Activated effector memory CD4-positive, alpha-beta T cell treated with anti-CD3 and anti-CD28 coated beads, Interleukin-2, amount 50 U/mL, for 16 hours (primary cell): ENCODE results near the gene GALNT18.
"Not testable (repeated sequence)": the region's sequence is repeated elsewhere in the genome, so short reads cannot be mapped to it uniquely, and the experiment has no call there.

Experiments
- DNase-seq: peaks from one replicate; pipeline ENCODE4 v3.0.0-alpha.2; 2020

Gene GALNT18

GRCh38 chr11:11374358-11375148, 247.3 kb downstream of the GALNT18 start:
- DNase-seq, result no peak

DNA sequence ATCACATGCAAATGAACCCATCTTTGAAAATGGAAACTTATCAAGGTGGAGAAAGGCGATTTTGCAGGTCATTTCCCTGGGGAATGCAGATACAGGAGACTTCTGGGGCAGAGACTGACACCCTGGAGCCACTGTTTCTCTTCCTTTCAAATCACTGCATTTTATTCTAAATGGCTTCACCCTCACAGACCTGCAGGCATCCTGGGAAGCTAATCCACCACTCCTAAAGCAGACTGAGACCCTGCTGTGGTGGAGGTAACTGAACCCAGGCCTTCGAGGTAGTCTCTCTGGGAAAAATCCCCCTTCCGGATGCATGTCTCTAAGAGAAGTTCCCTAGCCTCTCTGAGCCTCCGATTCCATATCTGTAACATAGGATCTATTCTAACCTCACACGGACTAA, 247.9 kb downstream of the GALNT18 start:
- no peak for DNase-seq

- DNase-seq, result no peak
These were observed 249.3 kb downstream of the GALNT18 start for GRCh38 chr11:11372461-11372860.

GRCh38 chr11:11370962-11371303, 250.9 kb downstream of the GALNT18 start:
- no peak for DNase-seq

DNA sequence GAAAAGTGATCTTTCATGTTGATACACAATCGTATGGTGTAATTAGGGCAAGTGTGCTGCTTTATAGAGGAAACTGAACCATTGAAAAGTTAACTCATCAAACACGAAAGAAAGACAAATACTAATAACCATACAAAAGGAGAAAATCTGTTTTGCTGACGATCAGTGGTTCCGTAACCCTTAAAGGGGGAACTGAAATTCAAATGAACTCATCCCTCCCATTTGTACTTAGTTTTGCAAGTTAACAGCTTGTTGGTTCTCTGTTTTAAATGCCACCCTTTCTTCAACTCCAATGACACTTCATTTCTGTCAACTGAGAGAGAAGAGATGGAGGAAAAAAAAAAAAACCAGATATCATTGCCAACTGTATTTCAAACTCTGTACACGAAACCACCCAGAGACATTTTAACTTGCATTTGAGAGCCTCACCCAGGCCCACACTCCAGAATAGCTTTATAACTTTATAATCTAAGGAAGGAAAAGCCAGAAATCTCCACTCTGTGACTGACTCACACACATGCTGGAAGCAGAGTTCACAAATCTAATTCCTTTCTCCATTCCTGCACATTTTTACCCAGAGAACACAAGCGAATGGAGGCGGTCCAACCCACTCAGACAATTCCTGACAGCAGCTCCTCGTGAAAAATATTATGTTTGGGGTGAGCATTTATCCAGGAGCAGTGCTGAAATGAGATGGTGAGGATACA, 251.4 kb downstream of the GALNT18 start:
- no peak for DNase-seq

DNA sequence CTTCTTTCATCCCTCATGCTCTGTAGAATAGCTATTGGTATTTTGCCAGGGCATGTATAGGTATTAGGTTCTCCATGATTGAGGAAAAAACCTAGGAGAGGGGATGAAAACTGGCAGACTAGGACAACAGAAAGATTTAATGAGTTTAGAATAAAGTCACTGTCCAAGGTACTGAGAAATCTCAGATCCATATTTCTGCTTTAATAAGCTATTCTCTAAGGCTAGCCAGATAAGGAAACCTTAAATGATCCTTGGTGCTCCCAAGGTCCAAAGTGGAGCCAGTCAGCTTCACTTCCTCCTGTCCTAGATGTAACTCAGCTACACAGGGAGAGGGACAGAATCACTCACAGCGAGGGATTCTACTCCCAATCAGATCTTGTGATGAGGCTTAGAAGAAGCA, 255.0 kb downstream of the GALNT18 start:
- no peak for DNase-seq

- DNase-seq, result no peak
These were observed 258.1 kb downstream of the GALNT18 start for GRCh38 chr11:11363674-11364073.

DNA sequence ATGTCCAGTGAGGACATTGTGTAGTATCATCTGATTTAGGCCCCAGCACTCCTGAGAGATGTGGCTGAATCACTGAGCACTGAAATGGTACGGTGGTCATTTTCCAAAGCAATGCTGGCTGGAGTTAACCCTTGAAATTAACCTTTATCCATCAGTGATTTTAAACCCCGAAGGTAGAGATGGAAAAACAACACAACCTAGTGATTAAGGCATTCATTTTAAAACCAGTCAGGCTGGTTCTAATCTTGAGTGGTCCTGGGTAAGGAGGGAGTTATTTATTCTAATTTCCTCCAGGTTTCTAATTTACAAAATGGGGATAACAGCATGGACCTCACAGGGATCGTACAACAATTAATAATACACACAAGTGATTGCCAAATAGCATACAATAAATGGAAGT, 262.2 kb downstream of the GALNT18 start:
- no peak for DNase-seq

- no peak for DNase-seq
These were observed 265.0 kb downstream of the GALNT18 start for GRCh38 chr11:11356842-11357241.

GRCh38 chr11:11352878-11353277, 268.9 kb downstream of the GALNT18 start, which contains the start of gene CSNK2A3:
Gene CSNK2A3, minus strand, starts transcription at chr11:11353250. Its CDS starts 131 bp downstream, at chr11:11353119.
- DNase-seq, result not testable (repeated sequence)

DNA sequence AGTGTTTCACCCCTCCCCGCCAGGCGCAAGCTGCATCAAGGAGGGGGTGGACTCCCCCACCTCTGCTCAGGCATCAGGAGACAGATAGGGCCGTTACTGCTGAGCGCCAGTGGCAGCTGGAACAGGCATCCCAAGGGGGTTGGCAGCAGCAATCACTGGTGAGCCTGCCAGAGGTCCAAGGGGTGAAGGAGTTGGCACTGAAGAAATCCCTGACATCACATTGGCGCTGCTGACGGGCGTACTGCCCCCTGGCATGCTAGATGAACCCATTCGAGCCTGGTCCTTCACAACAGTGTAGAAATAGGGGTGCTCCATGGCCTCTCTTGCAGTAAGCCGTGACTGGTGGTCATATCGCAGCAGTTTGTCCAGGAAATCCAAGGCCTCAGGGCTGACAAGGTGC, 270.0 kb downstream of the GALNT18 start:
- DNase-seq, result not testable (repeated sequence)

GRCh38 chr11:11351042-11351586, 270.7 kb downstream of the GALNT18 start:
- no peak for DNase-seq

DNA sequence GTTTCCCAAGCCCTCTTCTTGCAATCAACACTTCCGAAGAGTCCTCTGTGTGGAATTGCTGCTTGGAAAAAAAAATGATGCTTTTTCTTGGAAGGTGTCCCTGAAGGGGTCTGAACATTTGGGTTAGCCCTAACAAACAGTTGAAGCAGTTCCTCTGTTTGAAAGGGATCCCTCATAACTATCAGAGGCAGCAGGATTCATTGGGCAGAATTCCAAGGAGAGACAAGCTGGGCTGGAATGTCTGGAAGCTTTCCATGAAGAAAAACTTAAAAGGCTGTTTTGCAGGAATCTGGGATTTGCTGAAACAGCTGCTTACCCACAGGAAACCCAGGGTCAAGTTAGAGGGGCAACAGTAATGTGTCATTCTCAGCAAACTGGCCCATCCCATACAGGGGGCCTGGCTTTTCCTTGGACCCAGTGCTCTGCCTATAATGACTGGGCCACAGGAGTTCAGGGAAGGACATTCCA, 271.9 kb downstream of the GALNT18 start:
- DNase-seq, result no peak

- DNase-seq, result no peak
These were observed 272.5 kb downstream of the GALNT18 start for GRCh38 chr11:11349106-11349825.

- no peak for DNase-seq
These were observed 273.5 kb downstream of the GALNT18 start for GRCh38 chr11:11348303-11348702.

- no peak for DNase-seq
These were observed 274.2 kb downstream of the GALNT18 start for GRCh38 chr11:11347592-11347991.

DNA sequence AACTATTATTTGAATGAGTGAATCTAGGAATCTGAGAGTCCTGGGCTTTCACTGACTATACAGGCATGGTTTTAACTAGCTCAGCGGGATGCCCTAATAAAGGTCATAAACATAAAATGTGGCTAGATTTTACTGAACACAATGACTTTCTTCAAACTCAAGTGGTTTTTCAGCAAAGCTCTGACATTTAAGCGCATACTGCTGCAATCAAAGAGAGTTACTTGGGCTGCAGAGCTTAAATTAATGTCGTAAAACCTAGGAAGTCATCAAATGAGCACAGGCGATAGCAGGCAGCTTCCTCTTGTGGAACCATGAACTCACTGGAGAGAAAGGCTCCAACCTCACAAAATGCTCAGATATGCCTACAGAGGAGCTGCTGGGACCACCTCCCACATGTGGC, 275.5 kb downstream of the GALNT18 start:
- DNase-seq, result no peak

- DNase-seq, result no peak
These were observed 276.7 kb downstream of the GALNT18 start for GRCh38 chr11:11345099-11345498.

- no peak for DNase-seq
These were observed 277.8 kb downstream of the GALNT18 start for GRCh38 chr11:11344045-11344444.

GRCh38 chr11:11338304-11338703, 283.5 kb downstream of the GALNT18 start:
- no peak for DNase-seq

- DNase-seq, result no peak
These were observed 285.1 kb downstream of the GALNT18 start for GRCh38 chr11:11336664-11337063.

GRCh38 chr11:11335043-11335442, 286.8 kb downstream of the GALNT18 start:
- no peak for DNase-seq

DNA sequence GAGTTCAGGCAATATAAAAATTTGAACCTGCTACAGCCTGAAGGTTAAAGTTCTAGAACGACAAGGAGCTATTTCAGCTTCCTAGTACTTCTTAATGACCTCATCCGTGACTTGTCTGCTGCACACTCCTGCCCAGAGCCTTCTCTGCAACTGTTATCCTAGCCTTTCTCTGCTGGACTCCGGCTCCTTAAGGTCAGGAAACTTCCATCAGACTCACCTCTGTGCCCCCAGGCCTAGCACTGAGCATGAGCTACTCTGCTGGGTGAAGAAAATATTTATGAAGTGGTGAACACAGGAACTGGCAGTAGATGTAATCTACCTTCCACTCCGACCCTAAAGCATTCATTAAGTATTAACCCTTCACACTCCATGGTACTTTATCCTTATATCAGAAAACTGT, 287.2 kb downstream of the GALNT18 start:
- no peak for DNase-seq
